Measurements from ENCODE around the gene TOR4A. TPM values are rescaled to one million over a fixed set of nuclear protein-coding genes. Genes with fewer than 3 reads are reported as not detected.
A peak's percentile ranks its signal among the peaks of the same experiment; 100 is the strongest.

Gene TOR4A
- total and polyA plus RNA-seq, 10 of the 15 experiments (the other 5 are each of a cell fraction or from before 2014, with no cell fraction given) = 2.0 to 19.9 (median 3.7) TPM

GRCh38 chr9:137254624-137255447, 22.7 kb upstream of the TOR4A start, which contains the start of gene NELFB (continued):
- TF ChIP-seq PRDM15 (CRISPR knock-in tag; IDR thresholded peaks at IDR 0.05) (no peak), PKNOX1 (IDR thresholded peaks at IDR 0.05) (peak; percentile 39), POLR2AphosphoS2 (IDR thresholded peaks at IDR 0.05; ENCODE audit: low read depth, low read length) (peak; percentile 70), HCFC1 (IDR thresholded peaks at IDR 0.05; ENCODE audit: low read length) (peak; percentile 90), MTA3 (IDR thresholded peaks at IDR 0.05; ENCODE audit: borderline replicate concordance, low read length) (no peak), TARDBP (IDR thresholded peaks at IDR 0.05; ENCODE audit: borderline replicate concordance) (no peak), STAT1 (conservative IDR thresholded peaks at IDR 0.05) (0 out of 2 replicates have a peak, but pooled peaks have one; percentile 83), MXI1 (IDR thresholded peaks at IDR 0.05; ENCODE audit: low read depth, low read length) (peak; percentile 21; the same call in 1 of the 2 replicates), RELB (IDR thresholded peaks at IDR 0.05; ENCODE audit: low read depth) (no peak), RELA (IDR thresholded peaks at IDR 0.05; ENCODE audit: borderline replicate concordance, partially characterized antibody) (peak; percentile 80), CEBPB (IDR thresholded peaks at IDR 0.05; ENCODE audit: borderline replicate concordance in 1 of 2, low read depth in 2 of 2, low read length in 2 of 2) (no peak), GATAD2B (conservative IDR thresholded peaks at IDR 0.05; ENCODE audit: low read depth) (peak; percentile 93), NR2C1 (IDR thresholded peaks at IDR 0.05) (peak; percentile 76), JUND (IDR thresholded peaks at IDR 0.05; ENCODE audit: low read depth, low read length) (0 out of 2 replicates have a peak, but pooled peaks have one; percentile 49), POU2F2 (IDR thresholded peaks at IDR 0.05; ENCODE audit: borderline replicate concordance, low read depth, low read length) (0 out of 3 replicates have a peak, but pooled peaks have one; percentile 55), NFXL1 (IDR thresholded peaks at IDR 0.05; ENCODE audit: borderline replicate concordance) (0 out of 2 replicates have a peak, but pooled peaks have one; percentile 44), WRNIP1 (IDR thresholded peaks at IDR 0.05; ENCODE audit: borderline replicate concordance, low read depth, low read length) (no peak), CBX3 (IDR thresholded peaks at IDR 0.05; ENCODE audit: borderline replicate concordance, low read depth) (no peak), EGR1 (IDR thresholded peaks at IDR 0.05; ENCODE audit: borderline replicate concordance in 1 of 2, low read depth in 2 of 2, low read length in 2 of 2) (peak in 1 of 2 experiments; percentile 81; a peak in 2 of 3 replicates), ATF2 (IDR thresholded peaks at IDR 0.05; ENCODE audit: low read length) (no peak), ZNF24 (IDR thresholded peaks at IDR 0.05) (no peak), LARP7 (IDR thresholded peaks at IDR 0.05) (peak; percentile 95)

Measured in GM12878 (cell line).